OCI-LY1 (cell line): ENCODE measurements around the gene C2CD2L.

ENCODE experiments used
- EZH2 ChIP-seq: fragments of 200-600 bp; sonication (generic), shearing (Covaris generic); IDR thresholded peaks from 2 replicates; pipeline ENCODE4 v1.8.0; 2017; ENCODE audit warnings: borderline replicate concordance, mixed run types, mild to moderate bottlenecking, antibody characterized with exemption, low read length, moderate library complexity, mixed read lengths
- TF ChIP-seq, protein P1 (sequence below): fragments of 200-600 bp; sonication (generic), shearing (Covaris generic); IDR thresholded peaks from 2 replicates; pipeline ENCODE4 v1.5.1; 2017; ENCODE audit warnings: mild to moderate bottlenecking, antibody characterized with exemption, low read length, moderate library complexity, mixed read lengths

DNA sequence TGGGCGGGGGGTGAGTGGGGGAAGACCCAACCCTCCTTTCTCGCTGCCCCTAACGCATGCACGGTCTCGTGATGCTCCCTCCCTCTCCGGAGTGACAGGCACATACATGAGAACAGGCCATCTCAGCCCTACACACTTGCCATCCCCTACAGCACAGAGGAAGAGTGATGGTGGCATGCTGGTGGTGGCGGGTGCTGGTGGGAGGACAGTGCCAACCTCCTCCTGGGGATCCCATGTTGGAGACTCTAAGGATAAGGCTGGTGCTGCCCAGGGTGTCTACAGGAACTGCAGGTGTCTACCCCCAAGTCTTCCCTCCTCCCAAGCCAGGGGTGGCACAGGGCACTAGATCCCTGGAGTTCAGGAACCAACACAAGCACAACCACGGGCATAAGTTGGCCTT lies 54.7 kb downstream of the C2CD2L start:
- TF ChIP-seq, protein P1, sequence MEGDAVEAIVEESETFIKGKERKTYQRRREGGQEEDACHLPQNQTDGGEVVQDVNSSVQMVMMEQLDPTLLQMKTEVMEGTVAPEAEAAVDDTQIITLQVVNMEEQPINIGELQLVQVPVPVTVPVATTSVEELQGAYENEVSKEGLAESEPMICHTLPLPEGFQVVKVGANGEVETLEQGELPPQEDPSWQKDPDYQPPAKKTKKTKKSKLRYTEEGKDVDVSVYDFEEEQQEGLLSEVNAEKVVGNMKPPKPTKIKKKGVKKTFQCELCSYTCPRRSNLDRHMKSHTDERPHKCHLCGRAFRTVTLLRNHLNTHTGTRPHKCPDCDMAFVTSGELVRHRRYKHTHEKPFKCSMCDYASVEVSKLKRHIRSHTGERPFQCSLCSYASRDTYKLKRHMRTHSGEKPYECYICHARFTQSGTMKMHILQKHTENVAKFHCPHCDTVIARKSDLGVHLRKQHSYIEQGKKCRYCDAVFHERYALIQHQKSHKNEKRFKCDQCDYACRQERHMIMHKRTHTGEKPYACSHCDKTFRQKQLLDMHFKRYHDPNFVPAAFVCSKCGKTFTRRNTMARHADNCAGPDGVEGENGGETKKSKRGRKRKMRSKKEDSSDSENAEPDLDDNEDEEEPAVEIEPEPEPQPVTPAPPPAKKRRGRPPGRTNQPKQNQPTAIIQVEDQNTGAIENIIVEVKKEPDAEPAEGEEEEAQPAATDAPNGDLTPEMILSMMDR, result no peak
- no peak for TF ChIP-seq EZH2
